HCT116 (cell line): ENCODE data around the gene HMGCLL1. TPM values are rescaled to one million over a fixed set of nuclear protein-coding genes. Genes with fewer than 3 reads are reported as not detected.

Experiments used
- ATAC-seq: fragments of 200-7000 bp; cut with Tn5 transposase; 2 replicates; pipeline ENCODE4 v1.9.1; 2020; ENCODE audit warnings: mild to moderate bottlenecking, moderate library complexity
- BruUV-seq: library from RNA; stranded (reverse); fragments of 400-500 nt; replicated peaks from 2 replicates; lab custom pipeline; 2021; lab: Mats Ljungman, UMichigan
- CTCF ChIA-PET: fragments of 300-600 bp; sonication (Branson Sonifier 250); formaldehyde crosslinking; loops from one replicate; lab custom pipeline; 2021; ENCODE audit warnings: antibody characterized with exemption; lab: Charles Lee
- POLR2A ChIA-PET: fragments of 300-600, 350-600 bp; sonication (Branson Sonifier 250); formaldehyde crosslinking; loops from one replicate; lab custom pipeline; 2021; ENCODE audit warnings: antibody characterized with exemption; lab: Charles Lee
- RAD21 ChIA-PET, 2 experiments: fragments of 300-600 bp; sonication (Branson Sonifier 250); formaldehyde crosslinking; loops; one replicate each; lab custom pipeline; 2023; ENCODE audit warnings: low total read pairs in 2 of 2; ENCODE audit not compliant: uncharacterized antibody in 2 of 2, unreplicated experiment in 2 of 2, low non-redundant PET in 1 of 2; lab: Charles Lee
- DNase-seq: peaks from one replicate; pipeline ENCODE4 v3.0.0-alpha.2; 2010; ENCODE audit warnings: low read depth, low spot score
- H2AFZ ChIP-seq: fragments of 200-600 bp; shearing (Covaris generic), sonication (generic); 2 replicates; pipeline ENCODE4 v1.6.1; 2017; ENCODE audit warnings: low read depth, mixed run types, mixed read lengths, antibody characterized with exemption, low read length; ENCODE audit not compliant: poor library complexity, severe bottlenecking
- H3K27ac ChIP-seq: 2 replicates; pipeline ENCODE4 v1.5.1; 2012; ENCODE audit warnings: low read depth, low read length
- H3K27me3 ChIP-seq: fragments of 200-600 bp; sonication (generic); 2 replicates; pipeline ENCODE4 v1.6.1; 2016; ENCODE audit warnings: mixed run types, low read length, mixed read lengths; ENCODE audit not compliant: insufficient read depth
- H3K36me3 ChIP-seq, 2 experiments: fragments of 200-500 bp in 1 of 2; fragments of 200-600 bp in 1 of 2; sonication (Bioruptor generic) in 1 of 2; sonication (generic) in 1 of 2; 2 replicates each; pipeline versions ENCODE4 v1.5.1 to v1.6.1; 2014 to 2016; ENCODE audit warnings: low read length in 2 of 2, inconsistent platforms in 1 of 2, mixed read lengths in 1 of 2, mixed run types in 1 of 2; ENCODE audit not compliant: insufficient read depth in 2 of 2, control insufficient read depth in 1 of 2
- H3K4me1 ChIP-seq, 2 experiments: fragments of 200-600 bp in 1 of 2; sonication (generic) in 1 of 2; 2 replicates each; pipeline versions ENCODE4 v1.5.1 to v1.6.1; 2012 to 2017; ENCODE audit warnings: low read length in 2 of 2, inconsistent platforms in 1 of 2, mild to moderate bottlenecking in 1 of 2, mixed read lengths in 1 of 2, mixed run types in 1 of 2, moderate library complexity in 1 of 2; ENCODE audit not compliant: insufficient read depth in 2 of 2, control insufficient read depth in 1 of 2
- H3K4me2 ChIP-seq: fragments of 200-600 bp; sonication (generic); 2 replicates; pipeline ENCODE4 v1.6.1; 2017; ENCODE audit warnings: mixed run types, low read length, mixed read lengths
- H3K4me3 ChIP-seq, 2 experiments: fragments of 200-600 bp in 1 of 2; sonication (generic) in 1 of 2; replicated peaks in 1 of 2; 2 replicates each; pipeline ENCODE4 v1.5.1; 2011 to 2016; ENCODE audit warnings: low read length in 2 of 2, control low read depth in 1 of 2, low read depth in 1 of 2, mild to moderate bottlenecking in 1 of 2, mixed read lengths in 1 of 2, mixed run types in 1 of 2
- H3K79me2 ChIP-seq: fragments of 200-600 bp; sonication (generic); 2 replicates; pipeline ENCODE4 v1.6.1; 2017; ENCODE audit warnings: mild to moderate bottlenecking, mixed run types, low read length, moderate library complexity, mixed read lengths; ENCODE audit not compliant: insufficient read depth
- H3K9ac ChIP-seq: fragments of 200-600 bp; sonication (generic); 2 replicates; pipeline ENCODE4 v1.6.1; 2016; ENCODE audit warnings: low read length, mixed read lengths
- H3K9me2 ChIP-seq: fragments of 200-600 bp; sonication (generic), shearing (Covaris generic); 2 replicates; pipeline ENCODE4 v1.6.1; 2017; ENCODE audit warnings: mixed run types, mild to moderate bottlenecking, moderate library complexity; ENCODE audit not compliant: insufficient read depth
- H3K9me3 ChIP-seq, 2 experiments: fragments of 200-500 bp in 1 of 2; fragments of 200-600 bp in 1 of 2; sonication (Bioruptor generic) in 1 of 2; sonication (generic) in 1 of 2; 2 replicates each; pipeline ENCODE4 v1.6.1; 2014 to 2017; ENCODE audit warnings: low read length in 2 of 2, mixed read lengths in 2 of 2, inconsistent platforms in 1 of 2, low read depth in 1 of 2, mild to moderate bottlenecking in 1 of 2, mixed run types in 1 of 2, moderate library complexity in 1 of 2; ENCODE audit not compliant: control insufficient read depth in 1 of 2, insufficient read depth in 1 of 2
- H4K20me1 ChIP-seq: fragments of 200-600 bp; sonication (generic), shearing (Covaris generic); 2 replicates; pipeline ENCODE4 v1.6.1; 2017; ENCODE audit warnings: mixed run types, mild to moderate bottlenecking, moderate library complexity; ENCODE audit not compliant: insufficient read depth
- ATF3 ChIP-seq: IDR thresholded peaks from 2 replicates; pipeline ENCODE4 v1.6.1; 2012
- CBX3 ChIP-seq: IDR thresholded peaks from 2 replicates; pipeline ENCODE4 v1.6.1; 2012; ENCODE audit warnings: low read depth
- EGR1 ChIP-seq: IDR thresholded peaks from 2 replicates; pipeline ENCODE4 v1.6.1; 2012; ENCODE audit warnings: low read depth
- EZH2 ChIP-seq: fragments of 200-600 bp; sonication (generic); IDR thresholded peaks from 2 replicates; pipeline ENCODE4 v1.6.1; 2017; ENCODE audit warnings: antibody characterized with exemption, mixed run types
- EZH2phosphoT487 ChIP-seq: fragments of 200-600 bp; IDR thresholded peaks from 2 replicates; pipeline ENCODE4 v1.6.1; 2018; ENCODE audit warnings: antibody characterized with exemption, borderline replicate concordance
- FOSL1 ChIP-seq: IDR thresholded peaks from 2 replicates; pipeline ENCODE4 v1.6.1; 2012; ENCODE audit warnings: low read depth
- JUND ChIP-seq: IDR thresholded peaks from 2 replicates; pipeline ENCODE4 v1.6.1; 2012
- MAX ChIP-seq: IDR thresholded peaks from 2 replicates; pipeline ENCODE4 v1.6.1; 2012
- POLR2A ChIP-seq: IDR thresholded peaks from 2 replicates; pipeline ENCODE4 v1.7.0; 2011; ENCODE audit warnings: borderline replicate concordance; ENCODE audit not compliant: insufficient read depth, insufficient read length; ENCODE audit errors: extremely low read depth
- SP1 ChIP-seq: IDR thresholded peaks from 2 replicates; pipeline ENCODE4 v1.6.1; 2012; ENCODE audit warnings: low read depth
- YY1 ChIP-seq: IDR thresholded peaks from 2 replicates; pipeline ENCODE4 v1.6.1; 2011; ENCODE audit warnings: low read length, low read depth, moderate library complexity, mild to moderate bottlenecking; ENCODE audit not compliant: insufficient replicate concordance; ENCODE audit errors: extremely low read depth
- ZBTB33 ChIP-seq: IDR thresholded peaks from 2 replicates; pipeline ENCODE4 v1.6.1; 2011; ENCODE audit warnings: mild to moderate bottlenecking, low read length, moderate library complexity; ENCODE audit not compliant: insufficient replicate concordance; ENCODE audit errors: extremely low read depth
- ZFX ChIP-seq: fragments of 450-650 bp; IDR thresholded peaks from 2 replicates; pipeline ENCODE4 v1.6.1; 2017
- ZNF274 ChIP-seq: fragments of 200-500 bp; sonication (Bioruptor generic); IDR thresholded peaks from 2 replicates; pipeline ENCODE4 v1.6.1; 2014; ENCODE audit warnings: mild to moderate bottlenecking, low read depth, low read length, inconsistent platforms
- intact Hi-C: fragments of 100-400 bp; cut with micrococcal nuclease; formaldehyde crosslinking; loops from 2 replicates; pipeline ENCODE4 v1.10.0; 2022
- total RNA-seq: library from RNA; stranded (reverse); gene quantifications from one replicate; pipeline ENCODE4 v1.2.1, GENCODE V29; 2021; ENCODE audit not compliant: unreplicated experiment

HMGCLL1 gene
- total RNA-seq, 1 experiment from 2014 or later: not detected

GRCh38 chr6:55433446-55434130, 145.4 kb downstream of the HMGCLL1 start:
- no TSS peak for BruUV-seq
- no peak overlapping the region for H2AFZ ChIP-seq
- H3K9me3 ChIP-seq: no peaks in the 10 kb centered on the region
- no peaks in the 10 kb centered on the region; the same call in 1 of the 2 replicates for H4K20me1 ChIP-seq
- H3K27ac ChIP-seq: no peak overlapping the region
- ATAC-seq (no peak), DNase-seq (no peak)
- RAD21 ChIA-PET: no interaction called here
- intact Hi-C loops: no loop called here
- no peak overlapping the region for H3K4me2 ChIP-seq
- no peaks in the 10 kb centered on the region for H3K36me3 ChIP-seq
- peaks cover 67% of the 10 kb centered on the region for H3K27me3 ChIP-seq
- no peak for TF ChIP-seq SP1
- TF ChIP-seq POLR2A: no peak
- no peak for TF ChIP-seq EGR1
- no peak for TF ChIP-seq FOSL1
- no peak for TF ChIP-seq EZH2phosphoT487
- TF ChIP-seq YY1: no peak
- TF ChIP-seq ZNF274: no peak
- no peak for TF ChIP-seq ATF3
- TF ChIP-seq EZH2: no peak
- no peak for TF ChIP-seq JUND
- TF ChIP-seq MAX: no peak
- no peak for TF ChIP-seq ZFX
- TF ChIP-seq CBX3: no peak
- TF ChIP-seq ZBTB33: no peak
- H3K9me2 ChIP-seq: no peaks in the 10 kb centered on the region
- no peaks in the 10 kb centered on the region for H3K4me1 ChIP-seq
- CTCF ChIA-PET: no interaction called here
- H3K79me2 ChIP-seq: no peaks in the 10 kb centered on the region
- no peak overlapping the region for H3K4me3 ChIP-seq
- H3K9ac ChIP-seq: no peak overlapping the region
- POLR2A ChIA-PET: no interaction called here
